KMS-11 (cell line): ENCODE data around the gene TRIO.

Source experiments
- H2AFZ ChIP-seq: fragments of 200-600 bp; sonication (generic); 2 replicates; pipeline ENCODE4 v1.6.1; 2016; ENCODE audit warnings: antibody characterized with exemption, mixed run types, low read depth
- H3K27ac ChIP-seq: fragments of 200-600 bp; sonication (generic); 2 replicates; pipeline ENCODE4 v1.6.1; 2016; ENCODE audit warnings: mild to moderate bottlenecking, mixed run types
- H3K27me3 ChIP-seq: fragments of 200-600 bp; sonication (generic); 2 replicates; pipeline ENCODE4 v1.6.1; 2017; ENCODE audit warnings: mild to moderate bottlenecking, low read depth, mixed run types, moderate library complexity; ENCODE audit not compliant: insufficient read depth
- H3K36me3 ChIP-seq: fragments of 200-600 bp; sonication (generic); 2 replicates; pipeline ENCODE4 v1.6.1; 2017; ENCODE audit warnings: mild to moderate bottlenecking, mixed run types; ENCODE audit not compliant: insufficient read depth
- H3K4me1 ChIP-seq: fragments of 200-600 bp; sonication (generic); 2 replicates; pipeline ENCODE4 v1.6.1; 2016; ENCODE audit warnings: mild to moderate bottlenecking, low read depth, mixed run types; ENCODE audit not compliant: poor library complexity, severe bottlenecking
- H3K4me2 ChIP-seq: fragments of 200-600 bp; sonication (generic); 2 replicates; pipeline ENCODE4 v1.7.0; 2016; ENCODE audit warnings: mild to moderate bottlenecking, mixed run types
- H3K4me3 ChIP-seq: fragments of 200-600 bp; sonication (generic); IDR thresholded peaks from 2 replicates; pipeline ENCODE4 v1.6.1; 2017; ENCODE audit warnings: low read depth, low read length, mixed read lengths; ENCODE audit not compliant: insufficient read depth
- H3K79me2 ChIP-seq: fragments of 200-600 bp; sonication (generic); 2 replicates; pipeline ENCODE4 v1.6.1; 2016; ENCODE audit warnings: low read depth, mixed run types; ENCODE audit not compliant: insufficient read depth
- H3K9ac ChIP-seq: fragments of 200-600 bp; sonication (generic); 2 replicates; pipeline ENCODE4 v1.6.1; 2016; ENCODE audit warnings: mild to moderate bottlenecking, mixed run types
- H4K20me1 ChIP-seq: fragments of 200-600 bp; sonication (generic); 2 replicates; pipeline ENCODE4 v1.6.1; 2016; ENCODE audit warnings: mild to moderate bottlenecking, mixed run types; ENCODE audit not compliant: insufficient read depth
- TF ChIP-seq, protein P1 (sequence below): fragments of 200-600 bp; sonication (generic); conservative IDR thresholded peaks from 2 replicates; pipeline ENCODE4 v1.6.1; 2017; ENCODE audit warnings: low read depth, mild to moderate bottlenecking, antibody characterized with exemption, low read length, moderate library complexity, mixed read lengths

Gene TRIO

DNA sequence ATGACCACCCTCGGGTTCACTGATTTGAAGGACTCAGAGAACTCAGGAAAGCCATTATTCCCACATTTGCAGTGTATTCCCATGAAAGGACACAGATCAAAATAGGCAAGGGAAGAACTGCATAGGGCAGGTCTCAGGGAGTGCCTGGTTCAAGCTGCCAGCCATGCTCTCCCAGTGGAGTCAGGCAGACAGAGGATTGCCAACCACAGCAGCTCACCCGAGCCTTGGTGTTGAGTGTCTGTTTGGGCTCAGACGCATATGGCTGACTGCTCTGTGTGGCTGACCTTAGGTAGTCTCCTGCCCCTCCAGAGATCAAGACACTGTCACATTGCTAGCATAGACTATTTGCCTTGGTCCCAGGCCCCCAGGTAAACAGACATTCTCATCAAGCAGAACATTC is 322.6 kb downstream of the TRIO start:
- Histone ChIP-seq H3K4me1 (no peaks in the 10 kb centered on the region), H3K79me2 (no peaks in the 10 kb centered on the region), H3K36me3 (no peaks in the 10 kb centered on the region; the same call in 1 of the 2 replicates), H3K4me2 (no peak overlapping the region), H4K20me1 (no peaks in the 10 kb centered on the region), H2AFZ (no peak overlapping the region), H3K27me3 (no peaks in the 10 kb centered on the region), H3K27ac (no peak overlapping the region), H3K9ac (no peak overlapping the region), H3K4me3 (no peak overlapping the region)
- TF ChIP-seq, protein P1, sequence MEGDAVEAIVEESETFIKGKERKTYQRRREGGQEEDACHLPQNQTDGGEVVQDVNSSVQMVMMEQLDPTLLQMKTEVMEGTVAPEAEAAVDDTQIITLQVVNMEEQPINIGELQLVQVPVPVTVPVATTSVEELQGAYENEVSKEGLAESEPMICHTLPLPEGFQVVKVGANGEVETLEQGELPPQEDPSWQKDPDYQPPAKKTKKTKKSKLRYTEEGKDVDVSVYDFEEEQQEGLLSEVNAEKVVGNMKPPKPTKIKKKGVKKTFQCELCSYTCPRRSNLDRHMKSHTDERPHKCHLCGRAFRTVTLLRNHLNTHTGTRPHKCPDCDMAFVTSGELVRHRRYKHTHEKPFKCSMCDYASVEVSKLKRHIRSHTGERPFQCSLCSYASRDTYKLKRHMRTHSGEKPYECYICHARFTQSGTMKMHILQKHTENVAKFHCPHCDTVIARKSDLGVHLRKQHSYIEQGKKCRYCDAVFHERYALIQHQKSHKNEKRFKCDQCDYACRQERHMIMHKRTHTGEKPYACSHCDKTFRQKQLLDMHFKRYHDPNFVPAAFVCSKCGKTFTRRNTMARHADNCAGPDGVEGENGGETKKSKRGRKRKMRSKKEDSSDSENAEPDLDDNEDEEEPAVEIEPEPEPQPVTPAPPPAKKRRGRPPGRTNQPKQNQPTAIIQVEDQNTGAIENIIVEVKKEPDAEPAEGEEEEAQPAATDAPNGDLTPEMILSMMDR, result no peak

DNA sequence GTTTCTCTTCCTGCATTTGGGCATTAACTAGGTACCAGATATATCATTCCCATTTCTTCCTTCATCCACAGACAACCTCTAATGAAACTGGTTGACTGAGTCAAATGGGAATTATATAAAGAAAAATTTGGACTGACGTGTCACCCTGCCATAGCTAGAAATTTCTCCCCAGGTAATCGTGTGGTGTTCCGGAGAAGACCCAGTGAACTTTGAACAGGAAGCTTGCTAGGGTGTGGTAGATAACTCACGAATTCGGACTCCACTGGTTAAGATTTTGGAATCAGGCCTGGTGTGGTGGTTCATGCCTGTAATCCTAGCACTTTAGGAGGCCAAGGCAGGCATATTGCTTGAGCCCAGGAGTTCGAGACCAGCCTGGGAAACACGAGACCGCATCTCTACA is 324.1 kb downstream of the TRIO start:
- H3K27ac ChIP-seq, result no peak overlapping the region
- no peaks in the 10 kb centered on the region for H3K4me1 ChIP-seq
- TF ChIP-seq, protein P1, result no peak
- no peaks in the 10 kb centered on the region for H4K20me1 ChIP-seq
- no peak overlapping the region for H2AFZ ChIP-seq
- H3K36me3 ChIP-seq, result no peaks in the 10 kb centered on the region; the same call in 1 of the 2 replicates
- H3K4me2 ChIP-seq, result no peak overlapping the region
- H3K27me3 ChIP-seq, result no peaks in the 10 kb centered on the region
- no peak overlapping the region for H3K9ac ChIP-seq
- H3K4me3 ChIP-seq, result no peak overlapping the region
- no peaks in the 10 kb centered on the region for H3K79me2 ChIP-seq

DNA sequence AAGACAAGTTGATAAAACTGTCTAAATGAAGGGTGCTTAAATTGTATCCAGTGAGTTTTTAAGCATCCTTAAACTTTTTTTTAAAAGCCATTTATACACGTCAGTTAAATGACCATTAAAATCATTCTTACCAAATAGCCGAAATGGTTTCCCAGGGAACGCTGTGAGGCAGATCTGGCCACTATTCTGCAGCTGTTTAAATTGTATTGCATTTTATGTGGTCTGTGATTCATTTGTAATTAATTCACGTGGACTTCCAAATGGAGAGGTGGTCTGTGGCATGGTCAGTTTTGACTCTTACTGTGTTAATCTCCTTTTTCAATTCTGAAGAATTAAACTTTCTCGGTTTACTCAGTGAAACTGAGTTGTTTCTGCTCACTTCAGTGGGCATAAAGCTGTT is 324.7 kb downstream of the TRIO start:
- Histone ChIP-seq H3K4me1 (no peaks in the 10 kb centered on the region), H3K27ac (no peak overlapping the region), H3K79me2 (no peaks in the 10 kb centered on the region), H4K20me1 (no peaks in the 10 kb centered on the region), H3K36me3 (no peaks in the 10 kb centered on the region; the same call in 1 of the 2 replicates), H2AFZ (no peak overlapping the region), H3K9ac (no peak overlapping the region), H3K4me2 (no peak overlapping the region), H3K4me3 (no peak overlapping the region), H3K27me3 (no peaks in the 10 kb centered on the region)
- TF ChIP-seq, protein P1, result no peak

DNA sequence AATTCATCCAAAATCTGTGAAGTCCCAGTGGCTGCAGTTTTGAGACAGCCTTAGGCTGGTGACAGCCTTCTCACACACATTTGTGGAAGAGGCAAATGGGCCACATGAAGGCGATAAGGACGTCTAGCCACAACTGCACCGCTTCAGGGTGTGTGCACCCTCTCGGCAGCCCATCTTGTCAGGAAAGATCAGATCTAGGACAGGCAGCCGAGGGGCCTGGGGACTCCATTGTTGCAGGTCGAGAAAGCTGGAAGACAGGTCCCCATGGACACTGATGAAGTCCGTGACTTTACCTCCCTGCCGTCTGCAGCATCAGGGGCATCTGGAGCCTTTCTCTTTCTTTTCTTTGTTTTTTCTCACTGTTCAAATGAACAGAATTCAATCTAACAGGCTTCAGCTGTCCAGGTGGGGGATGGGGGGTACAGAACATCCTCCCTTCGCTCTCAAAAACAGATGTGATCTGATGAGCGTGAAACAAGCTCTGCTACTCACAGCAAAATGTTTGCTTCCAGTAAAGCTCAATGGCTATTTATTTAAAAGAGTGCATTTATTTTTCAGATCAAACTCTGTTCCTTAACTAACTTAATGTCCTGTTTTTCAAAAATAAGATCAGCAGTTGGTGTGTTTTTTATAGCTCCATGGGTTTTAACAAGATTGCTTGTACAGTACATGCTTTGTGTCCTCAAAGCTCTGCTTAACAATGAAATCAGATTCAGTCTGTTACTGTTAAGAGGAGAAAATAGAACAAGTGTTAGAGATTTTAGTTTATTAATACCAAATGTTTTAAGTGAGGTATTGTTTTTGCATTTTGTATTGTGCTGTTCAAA is 326.6 kb downstream of the TRIO start:
- Histone ChIP-seq H2AFZ (no peak overlapping the region), H3K4me3 (no peak overlapping the region), H3K4me1 (no peaks in the 10 kb centered on the region), H3K27ac (no peak overlapping the region), H3K79me2 (no peaks in the 10 kb centered on the region), H4K20me1 (no peaks in the 10 kb centered on the region), H3K4me2 (no peak overlapping the region), H3K36me3 (no peaks in the 10 kb centered on the region), H3K27me3 (no peaks in the 10 kb centered on the region), H3K9ac (no peak overlapping the region)
- TF ChIP-seq, protein P1, result no peak
